Measurements from ENCODE around the gene CNTNAP2.

DNA sequence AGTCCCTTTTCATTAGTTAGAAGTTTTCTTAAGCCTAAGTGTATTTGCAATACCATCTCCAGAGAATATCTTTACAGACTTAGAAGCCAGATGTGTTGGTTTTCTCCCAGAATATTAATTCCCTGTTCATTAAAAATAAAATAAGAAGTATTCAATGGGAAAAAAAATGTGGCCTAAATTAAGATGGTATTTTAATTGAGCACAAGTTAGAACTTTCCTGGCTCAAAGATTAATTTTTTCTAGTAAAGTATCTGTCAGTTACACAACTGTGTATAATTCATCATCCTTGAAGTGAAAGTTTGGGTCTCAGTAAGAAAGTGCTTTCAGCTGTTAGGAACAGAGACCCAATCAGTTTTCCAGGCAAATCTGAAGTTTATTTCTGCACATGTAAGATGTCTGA, 1294.5 kb downstream of the CNTNAP2 start:
- TF ChIP-seq, protein P1, sequence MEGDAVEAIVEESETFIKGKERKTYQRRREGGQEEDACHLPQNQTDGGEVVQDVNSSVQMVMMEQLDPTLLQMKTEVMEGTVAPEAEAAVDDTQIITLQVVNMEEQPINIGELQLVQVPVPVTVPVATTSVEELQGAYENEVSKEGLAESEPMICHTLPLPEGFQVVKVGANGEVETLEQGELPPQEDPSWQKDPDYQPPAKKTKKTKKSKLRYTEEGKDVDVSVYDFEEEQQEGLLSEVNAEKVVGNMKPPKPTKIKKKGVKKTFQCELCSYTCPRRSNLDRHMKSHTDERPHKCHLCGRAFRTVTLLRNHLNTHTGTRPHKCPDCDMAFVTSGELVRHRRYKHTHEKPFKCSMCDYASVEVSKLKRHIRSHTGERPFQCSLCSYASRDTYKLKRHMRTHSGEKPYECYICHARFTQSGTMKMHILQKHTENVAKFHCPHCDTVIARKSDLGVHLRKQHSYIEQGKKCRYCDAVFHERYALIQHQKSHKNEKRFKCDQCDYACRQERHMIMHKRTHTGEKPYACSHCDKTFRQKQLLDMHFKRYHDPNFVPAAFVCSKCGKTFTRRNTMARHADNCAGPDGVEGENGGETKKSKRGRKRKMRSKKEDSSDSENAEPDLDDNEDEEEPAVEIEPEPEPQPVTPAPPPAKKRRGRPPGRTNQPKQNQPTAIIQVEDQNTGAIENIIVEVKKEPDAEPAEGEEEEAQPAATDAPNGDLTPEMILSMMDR (IDR thresholded peaks at IDR 0.05) = no peak
- TF ChIP-seq POLR2A (IDR thresholded peaks at IDR 0.05) = no peak

All from heart left ventricle (tissue), 13 donors.